Endothelial cell (in vitro differentiated cells): ENCODE data around the gene CD320. TPM values are rescaled to one million over a fixed set of nuclear protein-coding genes. Genes with fewer than 3 reads are reported as not detected.
"Not testable (repeated sequence)": the region's sequence is repeated elsewhere in the genome, so short reads cannot be mapped to it uniquely, and the experiment has no call there.

Experiments
- DNase-seq: peaks from one replicate; pipeline ENCODE4 v3.0.0; 2021; ENCODE audit warnings: low spot score
- H3K27ac Mint-ChIP-seq: one replicate; pipeline ENCODE4 v1.8.0; 2021; ENCODE audit warnings: mixed read lengths, inconsistent platforms; ENCODE audit not compliant: unreplicated experiment
- H3K27me3 Mint-ChIP-seq: one replicate; pipeline ENCODE4 v1.8.0; 2021; ENCODE audit warnings: mild to moderate bottlenecking, moderate library complexity, mixed read lengths, inconsistent platforms; ENCODE audit not compliant: unreplicated experiment
- H3K36me3 Mint-ChIP-seq: one replicate; pipeline ENCODE4 v1.8.0; 2021; ENCODE audit warnings: mild to moderate bottlenecking, low read depth, mixed read lengths, inconsistent platforms; ENCODE audit not compliant: unreplicated experiment
- H3K4me1 Mint-ChIP-seq: one replicate; pipeline ENCODE4 v1.8.0; 2021; ENCODE audit warnings: mild to moderate bottlenecking, mixed read lengths, inconsistent platforms; ENCODE audit not compliant: unreplicated experiment
- H3K4me3 Mint-ChIP-seq: one replicate; pipeline ENCODE4 v1.8.0; 2021; ENCODE audit warnings: mild to moderate bottlenecking, mixed read lengths, inconsistent platforms; ENCODE audit not compliant: unreplicated experiment
- H3K9me3 Mint-ChIP-seq: one replicate; pipeline ENCODE4 v1.8.0; 2021; ENCODE audit warnings: mixed read lengths, inconsistent platforms; ENCODE audit not compliant: unreplicated experiment
- CTCF ChIP-seq: fragments of 200-600 bp; sonication (generic); IDR thresholded peaks from one replicate; pipeline ENCODE4 v1.5.0; 2021; ENCODE audit warnings: antibody characterized with exemption; ENCODE audit not compliant: unreplicated experiment
- total RNA-seq: library from RNA; stranded (reverse); fragmentation: NEBNext Ultra II Directional; extraction: Animal tissue kit (Norgen Biotek cat#: 25700); gene quantifications from one replicate; pipeline ENCODE4 v1.2.1, GENCODE V29; 2021; ENCODE audit not compliant: unreplicated experiment

The CD320 gene
- total RNA-seq, 1 donor from 2014 or later = 111 TPM

- DNase-seq = no peak
- Mint-ChIP-seq H3K4me3 (peak overlapping the region; percentile 43), H3K4me1 (peaks cover 5% of the 10 kb centered on the region), H3K27ac (no peak overlapping the region), H3K27me3 (peaks cover 8% of the 10 kb centered on the region), H3K9me3 (no peaks in the 10 kb centered on the region), H3K36me3 (no peaks in the 10 kb centered on the region)
- TF ChIP-seq CTCF = no peak
Observed at GRCh38 chr19:8269724-8270123, 38.4 kb downstream of the CD320 start.

GRCh38 chr19:8265872-8266271 lies 42.3 kb downstream of the CD320 start:
- Mint-ChIP-seq H3K27ac (no peak overlapping the region), H3K36me3 (no peaks in the 10 kb centered on the region), H3K4me3 (no peak overlapping the region), H3K9me3 (no peaks in the 10 kb centered on the region), H3K4me1 (peaks cover 5% of the 10 kb centered on the region), H3K27me3 (peaks cover 8% of the 10 kb centered on the region)
- TF ChIP-seq CTCF = no peak
- no peak for DNase-seq

GRCh38 chr19:8264248-8264647 lies 43.9 kb downstream of the CD320 start:
- H3K4me3 Mint-ChIP-seq, H3K4me1 Mint-ChIP-seq, H3K9me3 Mint-ChIP-seq, H3K36me3 Mint-ChIP-seq, H3K27me3 Mint-ChIP-seq, DNase-seq, H3K27ac Mint-ChIP-seq: not testable (repeated sequence)

GRCh38 chr19:8262431-8262830 lies 45.7 kb downstream of the CD320 start:
- TF ChIP-seq CTCF = no peak
- no peaks in the 10 kb centered on the region for H3K4me1 Mint-ChIP-seq
- no peak for DNase-seq

GRCh38 chr19:8261881-8262280 lies 46.3 kb downstream of the CD320 start:
- Mint-ChIP-seq H3K27ac (no peak overlapping the region), H3K4me1 (no peaks in the 10 kb centered on the region), H3K36me3 (no peaks in the 10 kb centered on the region), H3K27me3 (peaks cover 7% of the 10 kb centered on the region), H3K9me3 (no peaks in the 10 kb centered on the region), H3K4me3 (no peak overlapping the region)
- no peak for DNase-seq
- no peak for TF ChIP-seq CTCF

More at GRCh38 chr19:8262431-8262830, 45.7 kb downstream of the CD320 start:
- Mint-ChIP-seq H3K9me3 (no peaks in the 10 kb centered on the region), H3K27me3 (peaks cover 7% of the 10 kb centered on the region), H3K27ac (no peak overlapping the region), H3K4me3 (no peak overlapping the region), H3K36me3 (no peaks in the 10 kb centered on the region)

GRCh38 chr19:8261347-8261746 lies 46.8 kb downstream of the CD320 start:
- Mint-ChIP-seq H3K4me1 (no peaks in the 10 kb centered on the region), H3K27me3 (peaks cover 7% of the 10 kb centered on the region), H3K27ac (no peak overlapping the region), H3K36me3 (no peaks in the 10 kb centered on the region), H3K9me3 (no peaks in the 10 kb centered on the region), H3K4me3 (no peak overlapping the region)
- DNase-seq = no peak
- TF ChIP-seq CTCF = no peak
